GM18909 (cell line): ENCODE data around the gene SPINT3.

Experiments used
- ATAC-seq: cut with Tn5 transposase; IDR thresholded peaks from one replicate; pipeline ENCODE4 v1.9.1; 2021; ENCODE audit warnings: mild to moderate bottlenecking; ENCODE audit not compliant: unreplicated experiment, poor library complexity

SPINT3 gene

GRCh38 chr20:45463709-45464108, 51.7 kb downstream of the SPINT3 start:
- ATAC-seq, result no peak

GRCh38 chr20:45462711-45463509, 52.5 kb downstream of the SPINT3 start:
- ATAC-seq, result no peak
